NT2/D1 (cell line): ENCODE measurements around the gene LZTR1.
"Not testable (repeated sequence)": the region's sequence is repeated elsewhere in the genome, so short reads cannot be mapped to it uniquely, and the experiment has no call there.

Experiments used
- DNase-seq: peaks from one replicate; pipeline ENCODE4 v3.0.0-alpha.2; 2011; ENCODE audit warnings: low read depth, low spot score
- H3K27me3 ChIP-seq: 2 replicates; pipeline ENCODE4 v1.6.0; 2011; ENCODE audit warnings: mild to moderate bottlenecking; ENCODE audit not compliant: insufficient read length, insufficient read depth
- H3K36me3 ChIP-seq: 2 replicates; pipeline ENCODE4 v1.6.1; 2011; ENCODE audit warnings: mild to moderate bottlenecking, low read length, mixed read lengths; ENCODE audit not compliant: insufficient read depth, insufficient read length
- H3K4me1 ChIP-seq: 2 replicates; pipeline ENCODE4 v1.5.1; 2011; ENCODE audit not compliant: insufficient read depth, insufficient read length
- H3K4me3 ChIP-seq: 2 replicates; pipeline ENCODE4 v1.5.1; 2011; ENCODE audit warnings: low read depth; ENCODE audit not compliant: insufficient read length
- H3K9ac ChIP-seq: 2 replicates; pipeline ENCODE4 v1.6.0; 2011; ENCODE audit warnings: low read depth; ENCODE audit not compliant: insufficient read length
- H3K9me3 ChIP-seq: 2 replicates; pipeline ENCODE4 v1.5.1; 2011; ENCODE audit warnings: mild to moderate bottlenecking, low read length; ENCODE audit not compliant: insufficient read depth
- SUZ12 ChIP-seq: IDR thresholded peaks from 2 replicates; pipeline ENCODE4 v1.6.1; 2011; ENCODE audit not compliant: insufficient read length, insufficient read depth; ENCODE audit errors: extremely low read depth
- YY1 ChIP-seq: IDR thresholded peaks from 2 replicates; pipeline ENCODE4 v1.6.1; 2011; ENCODE audit not compliant: insufficient read length, insufficient read depth
- ZNF274 ChIP-seq: IDR thresholded peaks from 2 replicates; pipeline ENCODE4 v1.6.1; 2011; ENCODE audit warnings: mild to moderate bottlenecking, low read depth, low read length

The LZTR1 gene

DNA sequence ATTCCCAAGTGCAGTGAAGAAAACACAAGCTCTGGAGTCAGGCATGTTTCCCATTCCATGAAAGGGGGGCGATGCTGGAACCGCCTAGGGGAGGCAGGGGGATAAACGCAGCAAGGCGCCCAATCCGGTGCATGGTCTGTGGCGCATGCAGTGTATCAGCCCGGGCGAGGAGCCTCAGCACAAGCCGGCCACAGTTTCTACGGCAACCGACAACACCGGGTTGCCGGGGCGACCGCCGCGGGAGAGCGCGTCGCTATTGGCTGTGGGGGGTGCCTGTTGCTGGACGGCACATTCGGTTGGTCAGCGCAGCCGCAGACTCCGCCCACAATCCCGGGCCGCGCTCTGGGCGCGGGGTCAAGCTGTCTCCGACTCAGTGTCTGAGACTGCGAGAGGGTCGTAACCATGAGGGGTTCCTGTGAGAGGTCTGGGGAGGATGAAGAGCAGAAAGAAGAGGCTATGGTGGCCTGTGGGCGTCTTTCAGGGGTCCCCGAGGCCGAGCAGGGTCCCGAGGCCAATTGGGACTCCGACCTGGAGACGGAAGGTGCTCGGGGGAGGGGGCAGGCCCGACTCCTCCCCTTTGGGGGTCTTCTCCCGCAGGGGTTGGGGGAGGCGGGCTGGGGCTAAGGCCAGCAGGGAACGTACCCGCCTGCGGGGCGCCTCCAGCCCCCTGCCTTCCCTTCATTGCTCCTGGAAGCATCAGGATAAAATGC, 63.6 kb downstream of the LZTR1 start, which contains the start of gene LRRC74B:
LRRC74B (plus strand) TSS at position 362 of the 710 bp plus-strand sequence; CDS start at position 403, 41 bp downstream.
- Histone ChIP-seq H3K27me3 (peaks cover 7% of the 10 kb centered on the region), H3K9me3 (no peaks in the 10 kb centered on the region), H3K9ac (peak within 1 kb of the TSS; percentile 51), H3K4me1 (peaks cover 6% of the 10 kb centered on the region), H3K36me3 (no peaks in the 10 kb centered on the region), H3K4me3 (peak within 1 kb of the TSS; percentile 47)
- TF ChIP-seq SUZ12 = no peak
- TF ChIP-seq ZNF274 = no peak
- no peak for TF ChIP-seq YY1
- peak; percentile 81 for DNase-seq

DNA sequence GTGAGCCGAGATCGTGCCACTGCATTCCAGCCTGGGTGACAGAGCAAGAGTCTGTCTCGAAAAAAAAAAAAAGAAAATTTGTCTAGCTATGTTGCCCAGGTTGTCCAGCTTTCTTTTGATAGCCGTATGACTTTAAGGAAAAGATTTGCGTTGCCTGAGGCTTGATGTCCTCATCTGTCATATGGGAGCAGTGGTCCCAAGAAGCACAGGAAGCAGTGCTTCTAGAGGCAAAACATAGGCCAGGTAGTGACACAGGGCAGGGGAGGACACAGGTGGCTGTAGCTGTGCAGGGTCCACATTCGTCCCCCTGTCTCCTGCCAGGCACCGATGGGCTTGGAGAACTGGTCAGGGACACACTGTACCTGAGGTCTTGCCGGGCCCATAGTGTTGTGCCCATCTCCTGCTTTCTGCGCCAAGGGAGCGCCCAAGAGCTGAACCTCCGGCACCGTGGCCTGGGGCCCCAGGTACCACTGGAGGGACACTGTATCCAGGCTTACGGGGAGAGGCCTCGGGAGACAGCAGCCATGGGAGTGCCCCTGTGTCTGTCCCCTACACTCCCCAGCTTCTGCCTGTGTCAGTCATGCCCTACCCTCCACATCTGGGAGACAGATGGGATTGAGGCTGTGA, 65.1 kb downstream of the LZTR1 start:
- Histone ChIP-seq H3K27me3 (peaks cover 7% of the 10 kb centered on the region), H3K4me1 (peaks cover 13% of the 10 kb centered on the region), H3K36me3 (no peaks in the 10 kb centered on the region), H3K4me3 (no peak overlapping the region), H3K9me3 (no peaks in the 10 kb centered on the region), H3K9ac (no peak overlapping the region)
- no peak for DNase-seq
- no peak for TF ChIP-seq ZNF274
- TF ChIP-seq YY1 = no peak

DNA sequence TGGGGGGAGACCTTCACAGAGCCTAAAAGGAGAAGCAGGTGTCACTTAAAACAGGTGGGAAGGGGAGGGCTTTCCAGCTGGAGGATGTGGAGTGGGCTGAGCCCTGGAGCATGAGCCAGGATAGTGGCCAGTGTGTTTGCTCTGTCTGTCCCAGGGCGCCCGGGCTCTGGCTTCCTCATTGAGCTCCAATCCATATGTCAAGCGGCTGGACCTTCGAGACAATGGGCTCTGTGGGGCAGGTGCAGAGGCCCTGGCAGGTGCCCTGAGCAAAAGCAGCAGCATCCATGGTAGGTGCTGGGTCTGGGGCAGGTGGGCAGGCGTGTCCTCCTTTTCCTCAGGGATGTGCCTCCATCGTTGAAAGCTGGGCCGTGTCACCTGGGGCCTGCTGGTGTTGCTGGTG, 65.6 kb downstream of the LZTR1 start:
- H3K4me1 ChIP-seq = peaks cover 15% of the 10 kb centered on the region
- H3K36me3 ChIP-seq = no peaks in the 10 kb centered on the region
- H3K4me3 ChIP-seq = no peak overlapping the region
- H3K9ac ChIP-seq = no peak overlapping the region
- TF ChIP-seq SUZ12 (no peak), ZNF274 (no peak), YY1 (no peak)
- peaks cover 7% of the 10 kb centered on the region for H3K27me3 ChIP-seq
- H3K9me3 ChIP-seq = no peaks in the 10 kb centered on the region
- DNase-seq = no peak

DNA sequence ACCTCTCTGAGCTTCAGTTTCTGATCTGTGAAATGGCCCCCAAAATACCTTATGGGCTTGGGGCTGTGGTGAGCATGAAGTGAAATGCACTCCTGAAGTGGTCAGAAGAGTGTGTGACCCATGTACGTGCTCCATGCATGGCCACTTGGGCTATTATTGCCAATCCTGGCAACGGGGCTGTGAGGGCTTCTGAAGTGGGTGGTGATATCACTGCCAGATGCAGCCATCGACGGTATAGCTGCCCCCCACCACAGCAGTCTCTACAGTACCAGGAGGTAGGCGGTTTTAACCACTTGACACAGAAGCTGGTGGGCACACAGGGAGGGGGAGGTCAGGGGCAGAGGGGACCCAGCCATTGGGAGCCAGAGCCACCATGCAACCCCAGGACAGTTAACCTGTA, 66.4 kb downstream of the LZTR1 start:
- H3K27me3 ChIP-seq, H3K9ac ChIP-seq, H3K4me3 ChIP-seq, H3K36me3 ChIP-seq, H3K9me3 ChIP-seq, DNase-seq: not testable (repeated sequence)
- peaks cover 14% of the 10 kb centered on the region for H3K4me1 ChIP-seq
